Activated effector memory CD4-positive, alpha-beta T cell treated with anti-CD3 and anti-CD28 coated beads, Interleukin-2, amount 50 U/mL, for 16 hours (primary cell): Measurements from ENCODE around the gene PDE4DIP.
A peak's percentile ranks its signal among the peaks of the same experiment; 100 is the strongest.
"Not testable (repeated sequence)": the region's sequence is repeated elsewhere in the genome, so short reads cannot be mapped to it uniquely, and the experiment has no call there.

Source experiments
- DNase-seq: peaks from one replicate; pipeline ENCODE4 v3.0.0-alpha.2; 2020

The PDE4DIP gene

GRCh38 chr1:148923798-148924197 is 79.6 kb downstream of the PDE4DIP start:
- not testable (repeated sequence) for DNase-seq

GRCh38 chr1:148927645-148928044 is 83.4 kb downstream of the PDE4DIP start:
- DNase-seq = not testable (repeated sequence)

- DNase-seq = not testable (repeated sequence)
These were observed 85.0 kb downstream of the PDE4DIP start for GRCh38 chr1:148929253-148929652.

DNA sequence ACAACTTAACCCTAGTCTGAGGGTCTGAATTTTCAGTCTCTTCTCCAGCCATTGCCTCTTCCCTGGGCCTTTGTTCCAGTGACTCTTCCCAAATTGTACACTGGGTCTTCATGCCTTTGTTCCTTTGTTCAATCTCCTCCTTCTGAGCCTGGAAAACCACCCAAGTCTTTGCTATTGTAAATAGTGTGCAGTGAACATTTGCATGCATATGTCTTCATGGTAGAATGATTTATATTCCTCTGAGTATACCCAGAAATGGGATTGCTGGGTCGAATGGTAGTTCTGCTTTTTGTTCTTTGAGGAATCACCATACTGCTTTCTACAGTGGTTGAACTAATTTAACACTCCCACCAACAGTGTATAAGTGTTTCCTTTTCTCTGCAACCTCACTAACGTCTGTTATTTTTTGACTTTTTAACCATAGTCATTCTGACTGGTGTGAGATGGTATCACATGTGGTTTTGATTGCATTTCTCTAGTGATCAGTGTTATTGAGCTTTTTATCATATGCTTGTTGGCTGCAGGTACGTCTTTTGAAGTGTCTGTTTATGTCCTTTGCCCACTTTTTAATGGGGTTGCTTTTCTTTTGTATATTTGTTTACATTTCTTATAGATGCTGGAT is 91.3 kb downstream of the PDE4DIP start:
- DNase-seq = not testable (repeated sequence)

DNA sequence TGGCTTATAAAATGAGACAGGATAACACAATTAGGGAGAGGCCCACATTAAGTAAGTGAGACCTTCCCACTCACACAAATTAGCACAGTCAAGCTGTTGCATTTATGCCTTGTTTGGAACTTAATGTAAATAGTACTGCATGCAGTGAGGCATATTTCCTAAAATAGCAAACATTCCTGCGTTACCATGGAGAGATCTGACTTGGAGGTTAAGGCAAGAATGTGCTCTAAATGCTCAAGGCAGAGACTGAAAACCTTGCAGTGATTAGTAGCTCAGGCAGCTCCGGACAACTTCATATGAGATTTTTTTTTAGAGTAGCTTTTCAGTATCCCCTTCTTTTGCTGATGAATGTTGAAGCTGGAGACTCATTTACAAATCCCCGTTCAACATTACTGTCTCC is 98.7 kb downstream of the PDE4DIP start:
- DNase-seq = not testable (repeated sequence)

GRCh38 chr1:148945130-148945529 is 100.9 kb downstream of the PDE4DIP start:
- DNase-seq = not testable (repeated sequence)

DNA sequence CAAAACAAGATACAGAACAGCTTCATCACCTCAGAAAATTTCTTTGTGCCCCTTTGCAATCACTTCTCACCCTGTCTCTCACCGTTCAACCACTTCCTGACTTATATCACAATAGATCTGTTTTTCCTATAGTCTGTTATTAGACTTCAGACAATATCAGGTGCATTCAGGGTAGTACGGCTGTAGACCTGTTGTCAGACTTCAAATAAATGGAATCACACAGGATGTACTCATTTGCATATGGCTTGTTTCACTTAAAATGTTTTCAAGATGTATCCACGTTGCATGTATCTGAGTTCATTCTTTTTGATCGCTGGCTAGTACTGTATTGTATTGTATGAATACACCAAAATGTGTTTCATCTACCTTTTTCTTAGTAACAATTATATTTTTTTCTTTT is 104.5 kb downstream of the PDE4DIP start:
- DNase-seq = not testable (repeated sequence)

GRCh38 chr1:148951336-148952227 is 107.4 kb downstream of the PDE4DIP start:
- DNase-seq = peak; percentile 89

DNA sequence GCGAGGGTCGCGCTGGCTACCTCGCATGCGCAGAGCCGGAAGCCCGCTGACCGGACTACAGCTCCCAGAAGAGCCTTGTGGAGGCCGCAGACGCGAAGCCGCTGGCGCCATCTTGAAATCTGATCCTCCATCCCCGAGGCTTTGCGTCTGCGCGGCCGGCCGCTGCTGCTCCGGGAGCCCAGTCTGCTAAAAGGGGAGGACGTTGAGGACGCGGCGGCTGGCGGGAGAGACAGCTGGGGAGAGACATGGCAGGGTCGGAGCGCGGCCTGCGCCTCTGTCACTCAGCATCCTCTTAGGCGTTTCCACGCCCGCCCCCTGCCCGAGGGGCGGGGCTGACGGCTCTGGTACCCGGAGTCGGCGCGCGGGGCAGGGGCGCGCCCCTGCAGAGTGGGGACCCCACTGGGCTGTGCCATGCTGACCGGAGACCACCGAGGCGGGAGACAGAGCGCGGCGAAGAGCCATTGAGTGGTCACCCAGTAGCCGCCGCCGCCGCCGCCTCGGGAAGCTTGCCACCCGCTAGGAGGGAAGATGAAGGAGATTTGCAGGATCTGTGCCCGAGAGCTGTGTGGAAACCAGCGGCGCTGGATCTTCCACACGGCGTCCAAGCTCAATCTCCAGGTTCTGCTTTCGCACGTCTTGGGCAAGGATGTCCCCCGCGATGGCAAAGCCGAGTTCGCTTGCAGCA is 108.2 kb downstream of the PDE4DIP start:
- peak; percentile 89 for DNase-seq

DNA sequence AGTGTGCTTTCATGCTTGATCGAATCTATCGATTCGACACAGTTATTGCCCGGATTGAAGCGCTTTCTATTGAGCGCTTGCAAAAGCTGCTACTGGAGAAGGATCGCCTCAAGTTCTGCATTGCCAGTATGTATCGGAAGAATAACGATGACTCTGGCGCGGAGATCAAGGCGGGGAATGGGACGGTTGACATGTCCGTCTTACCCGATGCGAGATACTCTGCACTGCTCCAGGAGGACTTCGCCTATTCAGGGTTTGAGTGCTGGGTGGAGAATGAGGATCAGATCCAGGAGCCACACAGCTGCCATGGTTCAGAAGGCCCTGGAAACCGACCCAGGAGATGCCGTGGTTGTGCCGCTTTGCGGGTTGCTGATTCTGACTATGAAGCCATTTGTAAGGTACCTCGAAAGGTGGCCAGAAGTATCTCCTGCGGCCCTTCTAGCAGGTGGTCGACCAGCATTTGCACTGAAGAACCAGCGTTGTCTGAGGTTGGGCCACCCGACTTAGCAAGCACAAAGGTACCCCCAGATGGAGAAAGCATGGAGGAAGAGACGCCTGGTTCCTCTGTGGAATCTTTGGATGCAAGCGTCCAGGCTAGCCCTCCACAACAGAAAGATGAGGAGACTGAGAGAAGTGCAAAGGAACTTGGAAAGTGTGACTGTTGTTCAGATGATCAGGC is 108.8 kb downstream of the PDE4DIP start:
- peak; percentile 68 for DNase-seq

DNA sequence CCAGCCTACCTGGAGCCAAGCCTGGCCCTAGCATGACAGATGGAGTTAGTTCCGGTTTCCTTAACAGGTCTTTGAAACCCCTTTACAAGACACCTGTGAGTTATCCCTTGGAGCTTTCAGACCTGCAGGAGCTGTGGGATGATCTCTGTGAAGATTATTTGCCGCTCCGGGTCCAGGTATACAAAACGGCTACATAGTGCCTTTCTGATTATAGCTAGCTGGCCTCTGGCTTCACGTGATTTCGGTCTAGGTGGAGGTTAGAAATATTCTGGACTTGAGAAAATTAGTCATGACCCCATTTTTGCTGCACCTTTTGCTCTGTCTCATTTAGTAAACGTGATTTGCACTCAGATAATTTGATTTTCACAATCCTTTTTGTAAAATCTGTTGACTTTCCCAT is 109.5 kb downstream of the PDE4DIP start:
- DNase-seq = not testable (repeated sequence)

DNA sequence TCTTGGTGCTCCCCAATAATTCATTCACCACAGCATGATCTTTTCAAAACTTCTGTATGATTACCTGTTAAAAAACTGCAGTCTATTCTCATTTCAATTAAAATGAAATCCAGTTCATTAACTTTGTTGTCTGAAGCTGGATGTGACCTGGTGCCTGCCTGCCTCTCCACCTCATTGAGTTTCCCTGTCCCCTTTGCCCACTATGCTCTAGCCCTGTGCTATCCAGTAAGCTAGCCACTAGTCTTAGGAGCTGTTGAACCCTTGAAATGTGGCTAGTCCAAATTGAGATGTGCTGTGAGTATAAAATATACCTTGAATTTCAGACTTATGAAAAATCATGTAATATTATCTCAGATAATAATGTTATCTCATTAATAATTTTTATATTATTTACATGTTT is 114.1 kb downstream of the PDE4DIP start:
- not testable (repeated sequence) for DNase-seq

DNA sequence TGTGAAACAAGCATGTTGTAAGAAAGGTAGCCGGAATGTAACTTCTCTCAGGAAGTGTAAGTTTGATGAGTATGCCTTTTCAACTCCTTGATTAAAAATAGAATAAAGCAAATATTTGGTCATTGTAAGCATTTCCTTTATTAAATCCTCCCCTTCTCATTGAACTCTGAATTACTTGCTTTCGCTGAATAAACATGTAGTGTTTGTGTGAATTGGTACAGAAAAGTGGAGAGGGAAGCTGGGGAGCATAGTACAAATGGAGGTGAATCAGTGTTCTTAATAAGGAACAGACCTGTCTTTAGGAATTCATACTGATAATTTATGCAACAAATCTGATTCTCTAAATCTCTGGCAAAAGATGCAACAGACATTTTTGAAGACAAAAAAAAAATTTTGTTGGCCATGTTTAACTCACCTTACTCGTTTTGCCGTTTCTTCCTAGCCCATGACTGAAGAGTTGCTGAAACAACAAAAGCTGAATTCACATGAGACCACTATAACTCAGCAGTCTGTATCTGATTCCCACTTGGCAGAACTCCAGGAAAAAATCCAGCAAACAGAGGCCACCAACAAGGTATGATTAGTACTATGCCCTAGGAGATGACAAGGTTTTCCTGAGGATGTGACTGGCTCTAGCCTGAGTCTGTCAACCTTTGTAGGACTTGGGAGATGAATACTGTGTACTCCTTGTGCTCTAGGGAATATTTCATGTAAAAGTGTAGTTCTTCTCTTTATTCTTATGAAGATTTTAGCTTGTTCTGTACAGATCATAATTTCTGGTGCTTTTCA is 116.2 kb downstream of the PDE4DIP start:
- not testable (repeated sequence) for DNase-seq

DNA sequence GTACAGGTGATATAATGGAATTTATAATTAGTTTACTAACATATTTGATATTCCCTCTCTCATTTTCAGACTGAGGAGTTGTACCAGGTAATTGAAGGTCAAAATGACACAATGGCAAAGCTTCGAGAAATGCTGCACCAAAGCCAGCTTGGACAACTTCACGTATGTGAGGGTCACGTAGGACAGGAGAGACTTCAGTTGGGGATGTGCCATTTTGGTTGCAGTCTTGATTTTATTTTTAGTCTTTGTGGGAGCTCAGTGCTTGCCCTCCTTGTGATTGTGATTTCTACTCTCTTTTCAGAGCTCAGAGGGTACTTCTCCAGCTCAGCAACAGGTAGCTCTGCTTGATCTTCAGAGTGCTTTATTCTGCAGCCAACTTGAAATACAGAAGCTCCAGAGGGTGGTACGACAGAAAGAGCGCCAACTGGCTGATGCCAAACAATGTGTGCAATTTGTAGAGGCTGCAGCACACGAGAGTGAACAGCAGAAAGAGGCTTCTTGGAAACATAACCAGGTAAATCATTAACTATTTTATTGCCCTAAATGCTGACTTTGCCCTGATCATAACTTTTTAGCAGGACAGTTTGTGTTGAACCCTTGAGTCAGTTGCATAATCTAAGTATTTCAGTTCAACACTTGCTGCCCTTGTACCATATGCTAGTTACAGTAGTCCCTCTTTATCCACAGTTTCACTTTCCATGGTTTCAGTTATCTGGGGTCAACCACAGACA is 118.1 kb downstream of the PDE4DIP start:
- not testable (repeated sequence) for DNase-seq

DNA sequence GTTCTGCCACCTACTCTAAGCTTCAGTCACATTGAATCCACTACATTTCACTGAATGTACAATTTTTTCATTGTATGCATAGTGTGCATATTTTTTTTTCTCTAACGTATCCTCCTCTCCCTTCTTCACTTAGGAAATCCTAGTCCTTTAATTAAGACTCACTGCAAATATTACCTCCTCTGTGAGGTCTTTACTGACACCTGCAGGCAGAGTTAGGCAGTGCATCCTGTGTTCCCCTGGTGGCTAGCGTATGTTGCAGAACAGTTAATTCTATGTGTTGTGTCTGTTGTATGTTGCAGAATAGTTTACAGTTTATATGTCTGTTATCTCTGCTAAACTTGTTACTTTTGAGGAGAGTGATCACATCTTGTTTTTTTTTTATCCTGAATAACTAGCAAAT is 121.9 kb downstream of the PDE4DIP start:
- DNase-seq = not testable (repeated sequence)

- not testable (repeated sequence) for DNase-seq
These were observed 123.4 kb downstream of the PDE4DIP start for GRCh38 chr1:148967580-148967979.

DNA sequence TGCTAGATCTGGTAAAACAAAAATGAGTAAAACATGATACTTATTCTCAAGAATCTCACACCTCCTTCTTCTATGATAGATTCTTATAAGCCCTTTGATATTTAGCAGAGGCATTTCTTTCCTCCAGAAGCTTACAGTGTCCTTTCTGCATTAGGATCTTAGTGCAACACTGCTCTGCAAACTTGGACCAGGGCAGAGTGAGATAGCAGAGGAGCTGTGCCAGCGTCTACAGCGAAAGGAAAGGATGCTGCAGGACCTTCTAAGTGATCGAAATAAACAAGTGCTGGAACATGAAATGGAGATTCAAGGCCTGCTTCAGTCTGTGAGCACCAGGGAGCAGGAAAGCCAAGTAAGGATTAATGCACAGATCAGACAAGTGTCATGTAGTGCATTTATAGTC is 124.5 kb downstream of the PDE4DIP start:
- DNase-seq = not testable (repeated sequence)

DNA sequence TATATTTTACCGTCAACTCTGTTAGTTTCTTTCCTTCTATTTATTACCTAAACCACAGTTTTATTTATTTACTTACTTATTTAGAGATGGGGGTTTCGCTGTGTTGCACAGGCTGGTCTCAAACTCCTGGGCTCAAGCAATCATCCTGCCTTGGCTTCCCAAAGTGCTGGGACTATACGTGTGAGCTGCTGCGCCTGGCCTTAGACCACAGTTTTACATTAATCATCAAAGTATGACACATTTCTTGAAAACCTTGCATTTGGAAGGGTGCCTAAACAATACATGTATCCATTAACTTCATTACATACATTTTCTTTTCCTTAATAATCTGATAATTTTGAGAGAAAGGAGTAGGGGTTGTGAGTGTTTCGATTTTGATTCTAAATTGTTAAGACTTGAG is 124.9 kb downstream of the PDE4DIP start:
- not testable (repeated sequence) for DNase-seq

DNA sequence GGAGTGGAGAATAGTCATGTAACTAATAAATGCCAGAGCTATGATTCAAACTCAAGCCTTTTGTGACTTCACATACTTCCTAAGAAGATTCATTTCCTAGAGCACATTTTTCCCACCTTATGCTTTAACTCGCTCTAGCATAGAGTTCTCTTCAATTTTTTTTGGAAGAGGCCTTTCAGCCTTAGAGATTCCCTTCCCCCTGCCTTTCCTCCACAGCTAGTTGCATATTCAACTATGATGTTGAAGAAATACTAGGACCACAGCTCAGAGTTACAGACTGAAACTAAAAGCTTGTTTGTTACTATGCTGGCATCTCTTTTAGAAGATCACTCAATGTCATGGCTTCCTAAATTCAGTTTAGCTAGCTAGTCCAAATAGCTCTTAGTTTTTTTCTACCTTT is 131.2 kb downstream of the PDE4DIP start:
- DNase-seq = not testable (repeated sequence)

DNA sequence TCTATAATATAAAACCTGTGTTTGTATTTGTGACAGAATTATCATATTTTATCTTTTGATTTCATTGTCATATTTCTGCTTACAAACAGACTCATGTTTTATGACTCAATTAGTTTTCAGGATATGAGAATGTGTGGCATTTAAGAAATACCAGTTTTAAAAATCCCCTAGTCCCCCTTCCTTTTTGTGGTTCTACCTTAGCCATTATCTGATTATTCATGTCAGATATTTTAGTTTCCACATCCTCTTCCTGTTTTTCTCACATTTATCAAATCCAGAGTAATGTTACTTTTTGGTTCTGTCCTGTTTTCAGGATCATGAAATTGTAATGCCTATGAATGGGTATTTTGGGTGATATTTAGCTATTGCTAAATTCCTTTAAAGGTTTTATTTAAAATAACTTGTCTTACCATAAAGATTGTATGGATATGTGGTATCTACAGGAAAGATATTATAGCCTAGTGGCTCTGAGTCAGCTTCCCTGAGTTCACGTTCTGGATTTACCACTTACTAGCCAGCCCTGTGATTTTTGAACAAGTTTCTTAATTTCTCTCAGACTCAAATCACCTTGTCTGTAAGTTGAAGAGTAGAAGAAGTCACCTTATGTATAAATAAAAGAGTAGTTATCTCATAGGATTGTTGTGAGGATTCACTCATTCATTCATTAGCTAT is 131.8 kb downstream of the PDE4DIP start:
- DNase-seq = not testable (repeated sequence)

GRCh38 chr1:148977785-148978184 is 133.6 kb downstream of the PDE4DIP start:
- DNase-seq = not testable (repeated sequence)
